RWPE1 (cell line): ENCODE data around the gene GSDME.

Experiments
- CTCF ChIA-PET: fragments of 350-600 bp; sonication (Branson Sonifier 250); formaldehyde crosslinking; extraction: SDS; loops from one replicate; lab custom pipeline; 2021; lab: Yijun Ruan, JAX
- POLR2A ChIA-PET: fragments of 400-600 bp; formaldehyde crosslinking; extraction: SDS; loops from one replicate; lab custom pipeline; 2020; ENCODE audit warnings: antibody characterized with exemption; ENCODE audit not compliant: low non-redundant PET; lab: Yijun Ruan, JAX
- DNase-seq: peaks from one replicate; pipeline ENCODE4 v3.0.0; 2012; ENCODE audit warnings: low spot score
- H3K27ac ChIP-seq: fragments of 450-650 bp; 2 replicates; pipeline ENCODE4 v1.5.1; 2017
- CTCF ChIP-seq: fragments of 450-650 bp; conservative IDR thresholded peaks from 2 replicates; pipeline ENCODE4 v1.5.1; 2017; ENCODE audit warnings: low read depth, mild to moderate bottlenecking

The GSDME gene

GRCh38 chr7:24705461-24705954 lies 51.8 kb downstream of the GSDME start:
- POLR2A ChIA-PET = no interaction called here
- CTCF ChIA-PET = no interaction called here

GRCh38 chr7:24704311-24704710 lies 53.0 kb downstream of the GSDME start:
- DNase-seq = no peak
- ChIA-PET CTCF (interaction anchor here (0.6 to 1.4 kb wide), 2 partner anchors 10 to 108 kb away, joined by 3 to 6 read pairs; no protein-coding TSS in a partner anchor), POLR2A (no interaction called here)
- H3K27ac ChIP-seq = no peak overlapping the region
- no peak for TF ChIP-seq CTCF

More at GRCh38 chr7:24705461-24705954, 51.8 kb downstream of the GSDME start:
- H3K27ac ChIP-seq = 0 out of 2 replicates have a peak overlapping the region, but pooled peaks have one; percentile 1
- no peak for DNase-seq
- no peak for TF ChIP-seq CTCF

GRCh38 chr7:24703296-24703695 lies 54.0 kb downstream of the GSDME start:
- DNase-seq = peak; percentile 25
- TF ChIP-seq CTCF = no peak
- ChIA-PET CTCF (interaction anchor here (0.7 to 1.4 kb wide), 2 partner anchors 61 to 109 kb away, joined by 4 to 6 read pairs; no protein-coding TSS in a partner anchor), POLR2A (no interaction called here)
- no peak overlapping the region for H3K27ac ChIP-seq

GRCh38 chr7:24702755-24703154 lies 54.5 kb downstream of the GSDME start:
- no peak for TF ChIP-seq CTCF
- no peak overlapping the region for H3K27ac ChIP-seq
- POLR2A ChIA-PET = no interaction called here
- no peak for DNase-seq
- CTCF ChIA-PET = interaction anchor here (0.6 to 1.0 kb wide), 3 partner anchors 36 to 391 kb away, joined by 3 to 5 read pairs (median 4); no protein-coding TSS in a partner anchor

- DNase-seq = peak; percentile 70
- CTCF ChIA-PET = interaction anchor here (0.6 to 1.0 kb wide), 4 partner anchors 35 to 1346 kb away, joined by 3 to 5 read pairs (median 3); no protein-coding TSS in a partner anchor
- POLR2A ChIA-PET = no interaction called here
These were observed 55.7 kb downstream of the GSDME start for GRCh38 chr7:24701261-24702235.

More at GRCh38 chr7:24701261-24702235, 55.7 kb downstream of the GSDME start:
- peak overlapping the region; percentile 62 for H3K27ac ChIP-seq
- no peak for TF ChIP-seq CTCF
